ENCODE data around the gene CFAP157.
A peak's percentile ranks its signal among the peaks of the same experiment; 100 is the strongest.

Gene CFAP157

GRCh38 chr9:127715470-127716337 is 8.9 kb downstream of the CFAP157 start, which contains the start of the genes PTRH1 and TTC16:
Gene PTRH1 (minus strand): TSS chr9:127715663. CDS start chr9:127715639, 24 bp downstream.
Gene TTC16 (plus strand): TSS chr9:127716079. CDS start chr9:127716146, 67 bp downstream.
- no peaks in the 10 kb centered on the region for H4K20me1 ChIP-seq (ENCODE audit: insufficient read depth, low read length)
- H3K9ac ChIP-seq (ENCODE audit: low read length) = peak within 1 kb of the TSS; percentile 66
- peak within 1 kb of the TSS; percentile 73 for H3K4me2 ChIP-seq (ENCODE audit: low read depth, low read length)
- peak within 1 kb of the TSS; percentile 80 for H3K4me3 ChIP-seq (ENCODE audit: low read length)
- no peaks in the 10 kb centered on the region for H3K79me2 ChIP-seq (ENCODE audit: low read length)
- DNase-seq = peak; percentile 97
- no peaks in the 10 kb centered on the region for H3K9me2 ChIP-seq (replicated peaks; ENCODE audit: insufficient read depth, low read length)
- no peaks in the 10 kb centered on the region for H3K4me1 ChIP-seq (ENCODE audit: low read length)
- no peaks in the 10 kb centered on the region for H3K36me3 ChIP-seq (replicated peaks; ENCODE audit: insufficient read depth, low read length)
- H2AFZ ChIP-seq (ENCODE audit: low read length) = peak within 1 kb of the TSS; percentile 89
- no peaks in the 10 kb centered on the region for H3K9me3 ChIP-seq (replicated peaks; ENCODE audit: insufficient read depth, low read length)
- TF ChIP-seq EZH2 (optimal IDR thresholded peaks at IDR 0.05; ENCODE audit: low read depth, low read length) (no peak), EZH2phosphoT487 (IDR thresholded peaks at IDR 0.05; ENCODE audit: low read length) (no peak), CTCF (IDR thresholded peaks at IDR 0.05; ENCODE audit: low read length) (no peak)
- no peaks in the 10 kb centered on the region for H3F3A ChIP-seq (ENCODE audit: insufficient read depth, low read length)
- no peaks in the 10 kb centered on the region for H3K27me3 ChIP-seq (replicated peaks; ENCODE audit: insufficient read depth, low read length)
- peak within 1 kb of the TSS; percentile 26; the same call in 1 of the 2 replicates for H3K27ac ChIP-seq (ENCODE audit: low read length)

DNA sequence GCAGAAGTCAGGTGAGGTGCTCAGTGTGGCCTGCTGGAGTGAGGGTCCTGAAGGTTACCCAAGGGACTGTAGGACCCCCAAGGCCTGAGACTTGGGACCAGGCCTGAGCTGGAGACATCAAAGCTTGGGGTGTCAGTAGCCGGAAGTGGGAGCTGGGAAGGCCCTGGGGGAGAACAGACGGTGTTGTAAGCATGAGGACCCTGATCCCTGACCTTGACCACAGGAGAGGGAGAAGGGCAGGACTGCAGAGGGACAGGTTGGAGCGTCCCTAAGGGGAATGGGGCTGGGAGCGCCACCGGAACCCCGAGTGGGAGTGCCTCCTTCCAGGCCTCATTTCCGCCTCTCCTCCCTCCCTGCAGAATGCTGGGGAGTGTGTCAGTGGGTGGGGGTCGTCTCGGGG is 9.6 kb downstream of the CFAP157 start:
- TF ChIP-seq CTCF (IDR thresholded peaks at IDR 0.05; ENCODE audit: low read length) = no peak
- no peak for TF ChIP-seq EZH2phosphoT487 (IDR thresholded peaks at IDR 0.05; ENCODE audit: low read length)
- no peak for TF ChIP-seq EZH2 (optimal IDR thresholded peaks at IDR 0.05; ENCODE audit: low read depth, low read length)
- H3K79me2 ChIP-seq (ENCODE audit: low read length) = no peaks in the 10 kb centered on the region
- H3K9me2 ChIP-seq (replicated peaks; ENCODE audit: insufficient read depth, low read length) = no peaks in the 10 kb centered on the region
- no peaks in the 10 kb centered on the region for H3K36me3 ChIP-seq (replicated peaks; ENCODE audit: insufficient read depth, low read length)
- H3K27ac ChIP-seq (ENCODE audit: low read length) = no peak overlapping the region
- no peaks in the 10 kb centered on the region for H4K20me1 ChIP-seq (ENCODE audit: insufficient read depth, low read length)
- peak overlapping the region; percentile 73 for H3K4me2 ChIP-seq (ENCODE audit: low read depth, low read length)
- DNase-seq = no peak
- no peaks in the 10 kb centered on the region for H3K4me1 ChIP-seq (ENCODE audit: low read length)
- H3K4me3 ChIP-seq (ENCODE audit: low read length) = peak overlapping the region; percentile 80
- peak overlapping the region; percentile 66; the same call in 1 of the 2 replicates for H3K9ac ChIP-seq (ENCODE audit: low read length)
- H2AFZ ChIP-seq (ENCODE audit: low read length) = peak overlapping the region; percentile 89
- no peaks in the 10 kb centered on the region for H3K9me3 ChIP-seq (replicated peaks; ENCODE audit: insufficient read depth, low read length)
- H3K27me3 ChIP-seq (replicated peaks; ENCODE audit: insufficient read depth, low read length) = no peaks in the 10 kb centered on the region
- H3F3A ChIP-seq (ENCODE audit: insufficient read depth, low read length) = no peaks in the 10 kb centered on the region

GRCh38 chr9:127717766-127718165 is 11.0 kb downstream of the CFAP157 start:
- Histone ChIP-seq H2AFZ (ENCODE audit: low read length) (no peak overlapping the region), H3K4me1 (ENCODE audit: low read length) (no peaks in the 10 kb centered on the region), H4K20me1 (ENCODE audit: insufficient read depth, low read length) (no peaks in the 10 kb centered on the region), H3K27me3 (replicated peaks; ENCODE audit: insufficient read depth, low read length) (no peaks in the 10 kb centered on the region), H3K9ac (ENCODE audit: low read length) (no peak overlapping the region), H3K4me3 (ENCODE audit: low read length) (no peak overlapping the region), H3K79me2 (ENCODE audit: low read length) (no peaks in the 10 kb centered on the region), H3K4me2 (ENCODE audit: low read depth, low read length) (no peak overlapping the region), H3F3A (ENCODE audit: insufficient read depth, low read length) (no peaks in the 10 kb centered on the region), H3K27ac (ENCODE audit: low read length) (no peak overlapping the region), H3K9me2 (replicated peaks; ENCODE audit: insufficient read depth, low read length) (no peaks in the 10 kb centered on the region), H3K36me3 (replicated peaks; ENCODE audit: insufficient read depth, low read length) (no peaks in the 10 kb centered on the region), H3K9me3 (replicated peaks; ENCODE audit: insufficient read depth, low read length) (no peaks in the 10 kb centered on the region)
- TF ChIP-seq EZH2phosphoT487 (IDR thresholded peaks at IDR 0.05; ENCODE audit: low read length) (no peak), EZH2 (optimal IDR thresholded peaks at IDR 0.05; ENCODE audit: low read depth, low read length) (no peak), CTCF (IDR thresholded peaks at IDR 0.05; ENCODE audit: low read length) (no peak)
- DNase-seq = no peak

Data from MM.1S (cell line).